OCI-LY1 (cell line): Measurements from ENCODE around the gene STK32B.

Experiments
- H2AFZ ChIP-seq: fragments of 200-600 bp; sonication (generic), shearing (Covaris generic); 2 replicates; pipeline ENCODE4 v1.6.0; 2014; ENCODE audit warnings: antibody characterized with exemption, mild to moderate bottlenecking, low read length
- H3F3A ChIP-seq: fragments of 200-600 bp; sonication (generic), shearing (Covaris generic); 2 replicates; pipeline ENCODE4 v1.6.0; 2014; ENCODE audit warnings: mild to moderate bottlenecking, antibody characterized with exemption, low read length, moderate library complexity; ENCODE audit not compliant: insufficient read depth
- H3K27ac ChIP-seq: fragments of 200-600 bp; sonication (generic); 2 replicates; pipeline ENCODE4 v1.5.1; 2014; ENCODE audit warnings: low read length, mixed run types, mild to moderate bottlenecking, low read depth; ENCODE audit not compliant: poor library complexity, severe bottlenecking
- H3K27me3 ChIP-seq: fragments of 200-600 bp; sonication (generic); 2 replicates; pipeline ENCODE4 v1.6.0; 2014; ENCODE audit warnings: antibody characterized with exemption, mild to moderate bottlenecking, low read length, moderate library complexity; ENCODE audit not compliant: insufficient read depth
- H3K36me3 ChIP-seq: fragments of 200-600 bp; sonication (generic); 2 replicates; pipeline ENCODE4 v1.6.1; 2014; ENCODE audit warnings: mild to moderate bottlenecking, antibody characterized with exemption, low read length, moderate library complexity, mixed read lengths; ENCODE audit not compliant: insufficient read depth
- H3K4me1 ChIP-seq: fragments of 200-600 bp; sonication (generic); 2 replicates; pipeline ENCODE4 v1.5.1; 2014; ENCODE audit warnings: mild to moderate bottlenecking, low read length, moderate library complexity; ENCODE audit not compliant: insufficient read depth, severe bottlenecking
- H3K4me2 ChIP-seq: fragments of 200-600 bp; sonication (generic), shearing (Covaris generic); 2 replicates; pipeline ENCODE4 v1.6.1; 2014; ENCODE audit warnings: low read length
- H3K4me3 ChIP-seq: fragments of 200-600 bp; sonication (generic); 2 replicates; pipeline ENCODE4 v1.5.1; 2014; ENCODE audit warnings: low read length, low read depth, mild to moderate bottlenecking, mixed read lengths; ENCODE audit not compliant: poor library complexity, severe bottlenecking
- H3K79me2 ChIP-seq: fragments of 200-600 bp; shearing (Covaris generic); 2 replicates; pipeline ENCODE4 v1.6.1; 2016; ENCODE audit warnings: mixed run types, low read length, mixed read lengths; ENCODE audit not compliant: insufficient read depth
- H3K9ac ChIP-seq: fragments of 200-600 bp; sonication (generic), shearing (Covaris generic); 2 replicates; pipeline ENCODE4 v1.6.1; 2014; ENCODE audit warnings: mild to moderate bottlenecking, low read length, mixed read lengths
- H3K9me2 ChIP-seq: fragments of 200-600 bp; sonication (generic), shearing (Covaris generic); 2 replicates; pipeline ENCODE4 v1.6.1; 2014; ENCODE audit warnings: low read depth, mild to moderate bottlenecking, low read length, mixed read lengths
- H3K9me3 ChIP-seq: fragments of 200-600 bp; shearing (Covaris generic); 2 replicates; pipeline ENCODE4 v1.6.1; 2014; ENCODE audit warnings: low read length, mixed read lengths
- H4K20me1 ChIP-seq: fragments of 200-600 bp; sonication (generic), shearing (Covaris generic); 2 replicates; pipeline ENCODE4 v1.6.0; 2016; ENCODE audit warnings: mild to moderate bottlenecking, low read length; ENCODE audit not compliant: insufficient read depth
- EZH2 ChIP-seq: fragments of 200-600 bp; sonication (generic), shearing (Covaris generic); IDR thresholded peaks from 2 replicates; pipeline ENCODE4 v1.8.0; 2017; ENCODE audit warnings: borderline replicate concordance, mixed run types, mild to moderate bottlenecking, antibody characterized with exemption, low read length, moderate library complexity, mixed read lengths
- TF ChIP-seq, protein P1 (sequence below): fragments of 200-600 bp; sonication (generic), shearing (Covaris generic); IDR thresholded peaks from 2 replicates; pipeline ENCODE4 v1.5.1; 2017; ENCODE audit warnings: mild to moderate bottlenecking, antibody characterized with exemption, low read length, moderate library complexity, mixed read lengths

STK32B gene

DNA sequence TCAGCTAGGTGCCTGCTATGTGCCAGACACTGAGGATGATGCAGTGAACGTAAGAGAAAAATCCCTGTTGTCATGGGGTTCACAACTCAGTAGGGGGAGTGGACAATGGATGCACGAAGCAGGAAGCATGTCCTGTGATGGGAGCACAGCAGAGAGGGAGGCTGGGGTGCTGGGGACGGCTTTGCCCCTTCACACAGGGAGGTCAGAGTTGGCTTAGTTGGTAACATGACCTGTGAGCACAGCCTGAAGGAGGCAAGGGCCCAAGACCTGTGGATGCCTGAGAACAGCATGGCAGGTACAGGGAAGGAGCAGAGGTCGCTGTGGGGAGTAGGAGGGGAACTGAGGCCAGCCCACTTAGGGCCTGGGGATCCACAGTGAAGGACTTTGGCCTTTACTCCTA is 109.4 kb downstream of the STK32B start:
- Histone ChIP-seq H3K27me3 (no peaks in the 10 kb centered on the region), H3K79me2 (no peaks in the 10 kb centered on the region), H3K4me2 (no peak overlapping the region), H3K9me3 (no peaks in the 10 kb centered on the region), H3F3A (no peaks in the 10 kb centered on the region), H3K27ac (no peak overlapping the region), H3K9me2 (no peaks in the 10 kb centered on the region), H3K4me3 (no peak overlapping the region), H2AFZ (no peak overlapping the region), H4K20me1 (no peaks in the 10 kb centered on the region), H3K9ac (no peak overlapping the region), H3K4me1 (no peaks in the 10 kb centered on the region), H3K36me3 (no peaks in the 10 kb centered on the region)
- TF ChIP-seq, protein P1, sequence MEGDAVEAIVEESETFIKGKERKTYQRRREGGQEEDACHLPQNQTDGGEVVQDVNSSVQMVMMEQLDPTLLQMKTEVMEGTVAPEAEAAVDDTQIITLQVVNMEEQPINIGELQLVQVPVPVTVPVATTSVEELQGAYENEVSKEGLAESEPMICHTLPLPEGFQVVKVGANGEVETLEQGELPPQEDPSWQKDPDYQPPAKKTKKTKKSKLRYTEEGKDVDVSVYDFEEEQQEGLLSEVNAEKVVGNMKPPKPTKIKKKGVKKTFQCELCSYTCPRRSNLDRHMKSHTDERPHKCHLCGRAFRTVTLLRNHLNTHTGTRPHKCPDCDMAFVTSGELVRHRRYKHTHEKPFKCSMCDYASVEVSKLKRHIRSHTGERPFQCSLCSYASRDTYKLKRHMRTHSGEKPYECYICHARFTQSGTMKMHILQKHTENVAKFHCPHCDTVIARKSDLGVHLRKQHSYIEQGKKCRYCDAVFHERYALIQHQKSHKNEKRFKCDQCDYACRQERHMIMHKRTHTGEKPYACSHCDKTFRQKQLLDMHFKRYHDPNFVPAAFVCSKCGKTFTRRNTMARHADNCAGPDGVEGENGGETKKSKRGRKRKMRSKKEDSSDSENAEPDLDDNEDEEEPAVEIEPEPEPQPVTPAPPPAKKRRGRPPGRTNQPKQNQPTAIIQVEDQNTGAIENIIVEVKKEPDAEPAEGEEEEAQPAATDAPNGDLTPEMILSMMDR, result no peak
- no peak for TF ChIP-seq EZH2

DNA sequence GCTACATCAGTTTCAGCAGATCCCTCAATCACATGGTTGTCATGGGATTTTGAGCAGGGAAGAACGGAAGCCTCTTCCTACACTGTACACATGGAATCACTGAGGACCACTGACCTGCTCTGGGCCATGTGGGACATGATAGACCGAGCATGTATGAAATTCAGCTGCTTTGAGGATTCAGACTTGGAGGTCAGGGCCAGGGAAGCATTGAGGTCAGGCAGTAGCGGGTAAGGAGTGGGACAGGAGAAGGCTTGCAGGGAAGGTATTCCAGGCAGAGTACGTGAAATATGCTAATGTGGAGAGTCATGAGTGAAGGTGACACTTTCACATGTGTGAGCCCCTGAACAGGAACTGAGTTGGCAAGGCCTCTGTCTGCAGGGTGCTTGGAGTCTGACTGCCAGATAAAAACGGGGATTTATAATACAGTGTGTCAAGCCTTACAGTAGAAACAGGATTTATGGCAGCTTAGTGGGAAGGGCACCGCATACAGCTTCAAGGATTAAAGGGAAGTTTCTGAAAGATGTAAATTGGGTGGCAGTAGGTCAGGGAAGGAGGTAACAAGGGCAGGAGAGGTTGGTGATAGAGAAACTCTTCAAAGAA is 111.7 kb downstream of the STK32B start:
- Histone ChIP-seq H3K4me1 (no peaks in the 10 kb centered on the region), H3K9me2 (no peaks in the 10 kb centered on the region), H2AFZ (no peak overlapping the region), H3K27ac (no peak overlapping the region), H4K20me1 (no peaks in the 10 kb centered on the region), H3K9ac (no peak overlapping the region), H3K27me3 (no peaks in the 10 kb centered on the region), H3K4me2 (no peak overlapping the region), H3K79me2 (no peaks in the 10 kb centered on the region), H3F3A (no peaks in the 10 kb centered on the region), H3K36me3 (no peaks in the 10 kb centered on the region), H3K4me3 (no peak overlapping the region), H3K9me3 (no peaks in the 10 kb centered on the region)
- TF ChIP-seq, protein P1, result no peak
- no peak for TF ChIP-seq EZH2

DNA sequence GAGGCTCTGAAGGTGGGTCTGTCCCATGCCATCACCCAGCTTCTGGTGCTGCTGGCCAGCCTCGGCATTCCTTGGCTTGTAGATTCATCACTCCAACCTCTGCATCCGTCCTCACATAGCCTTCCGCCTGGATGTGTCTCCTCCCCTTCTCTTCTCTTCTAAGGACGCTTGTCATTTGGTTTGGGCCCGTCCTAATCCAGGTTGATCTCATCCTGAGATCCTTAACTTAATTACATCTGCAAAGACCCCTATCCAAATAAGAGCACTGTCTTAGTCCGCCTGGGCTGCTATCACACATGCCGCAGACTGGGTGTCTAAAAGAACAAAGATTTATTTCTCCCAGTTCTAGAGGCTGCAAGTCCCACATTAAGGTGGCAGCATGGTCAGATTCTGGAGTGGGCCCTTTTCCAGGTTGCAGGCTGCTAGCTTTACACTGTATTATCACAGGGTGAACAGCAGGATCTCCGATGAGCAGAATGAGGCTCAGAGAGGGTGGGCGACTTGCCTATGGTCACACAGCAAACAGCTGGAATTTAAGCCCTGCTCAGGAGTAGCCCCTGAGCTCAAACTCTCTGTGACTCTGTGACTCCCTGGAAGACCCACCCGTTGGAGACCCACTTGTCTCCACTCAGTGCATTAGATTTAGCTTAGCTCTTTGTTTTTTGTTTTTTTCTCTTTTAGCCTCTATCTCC is 113.1 kb downstream of the STK32B start:
- Histone ChIP-seq H4K20me1 (no peaks in the 10 kb centered on the region), H2AFZ (no peak overlapping the region), H3K79me2 (no peaks in the 10 kb centered on the region), H3K9me3 (no peaks in the 10 kb centered on the region), H3K27ac (no peak overlapping the region), H3K4me3 (no peak overlapping the region), H3K36me3 (no peaks in the 10 kb centered on the region), H3F3A (no peaks in the 10 kb centered on the region), H3K4me1 (no peaks in the 10 kb centered on the region), H3K4me2 (no peak overlapping the region), H3K27me3 (no peaks in the 10 kb centered on the region), H3K9ac (no peak overlapping the region), H3K9me2 (no peaks in the 10 kb centered on the region)
- TF ChIP-seq EZH2, result no peak
- TF ChIP-seq, protein P1, result no peak
